ENCODE results near the gene SIGLEC8. TPM values are rescaled to one million over a fixed set of nuclear protein-coding genes. Genes with fewer than 3 reads are reported as not detected.
A peak's percentile ranks its signal among the peaks of the same experiment; 100 is the strongest.
"Not testable (repeated sequence)": the region's sequence is repeated elsewhere in the genome, so short reads cannot be mapped to it uniquely, and the experiment has no call there.

Gene SIGLEC8
- total RNA-seq, 2 experiments from 2014 or later = not detected

- POLR2A ChIA-PET = interaction anchor here (1.2 kb wide), 1 partner anchor 54 kb away, joined by 3 read pairs; no protein-coding TSS in a partner anchor
- no peaks in the 10 kb centered on the region for H3K4me1 Mint-ChIP-seq
- no peak overlapping the region for H3K27ac Mint-ChIP-seq
- CTCF ChIA-PET = interaction anchor here (0.6 to 1.7 kb wide), 3 partner anchors 10 to 154 kb away, joined by 3 to 6 read pairs (median 4); partner anchors contain the start of gene SIGLEC10
- H3K4me3 Mint-ChIP-seq = no peak overlapping the region
- no peak for DNase-seq
- H3K9me3 Mint-ChIP-seq = no peaks in the 10 kb centered on the region
- peaks cover 5% of the 10 kb centered on the region for H3K27me3 Mint-ChIP-seq
- no peaks in the 10 kb centered on the region for H3K36me3 Mint-ChIP-seq (ENCODE audit: low read depth)
Measured at GRCh38 chr19:51427201-51427600, 31.1 kb downstream of the SIGLEC8 start.

GRCh38 chr19:51422053-51422448 is 36.2 kb downstream of the SIGLEC8 start:
- Mint-ChIP-seq H3K4me3 (no peak overlapping the region), H3K4me1 (peaks cover 6% of the 10 kb centered on the region), H3K9me3 (no peaks in the 10 kb centered on the region), H3K36me3 (ENCODE audit: low read depth) (no peaks in the 10 kb centered on the region), H3K27me3 (peaks cover 14% of the 10 kb centered on the region), H3K27ac (no peak overlapping the region)
- POLR2A ChIA-PET = no interaction called here
- DNase-seq = peak; percentile 88
- CTCF ChIA-PET = interaction anchor here (0.5 to 1.8 kb wide), 13 partner anchors 12 to 394 kb away, joined by 3 to 7 read pairs (median 4); partner anchors contain the start of gene C19orf84

GRCh38 chr19:51421229-51422052 is 36.8 kb downstream of the SIGLEC8 start:
- Mint-ChIP-seq H3K4me1 (peaks cover 10% of the 10 kb centered on the region), H3K36me3 (ENCODE audit: low read depth) (no peaks in the 10 kb centered on the region), H3K4me3 (no peak overlapping the region), H3K9me3 (no peaks in the 10 kb centered on the region), H3K27ac (no peak overlapping the region), H3K27me3 (peaks cover 14% of the 10 kb centered on the region)
- ChIA-PET POLR2A (no interaction called here), CTCF (interaction anchor here (0.5 to 1.8 kb wide), 15 partner anchors 11 to 394 kb away, joined by 3 to 7 read pairs (median 4); partner anchors contain the start of gene C19orf84)
- no peak for DNase-seq

- H3K27me3 Mint-ChIP-seq = peaks cover 14% of the 10 kb centered on the region
Measured at GRCh38 chr19:51420511-51420910, 37.7 kb downstream of the SIGLEC8 start.

GRCh38 chr19:51418707-51419106 is 39.5 kb downstream of the SIGLEC8 start:
- Mint-ChIP-seq H3K36me3 (ENCODE audit: low read depth) (no peaks in the 10 kb centered on the region), H3K4me1 (peaks cover 10% of the 10 kb centered on the region), H3K4me3 (no peak overlapping the region), H3K27ac (no peak overlapping the region), H3K27me3 (peaks cover 14% of the 10 kb centered on the region), H3K9me3 (no peaks in the 10 kb centered on the region)
- DNase-seq = no peak
- POLR2A ChIA-PET = no interaction called here
- CTCF ChIA-PET = interaction anchor here (0.9 to 1.4 kb wide), 3 partner anchors 11 to 55 kb away, joined by 3 to 5 read pairs (median 3); no protein-coding TSS in a partner anchor

More at GRCh38 chr19:51420511-51420910, 37.7 kb downstream of the SIGLEC8 start:
- H3K27ac Mint-ChIP-seq; DNase-seq; H3K36me3 Mint-ChIP-seq (ENCODE audit: low read depth); H3K4me1 Mint-ChIP-seq; H3K9me3 Mint-ChIP-seq; H3K4me3 Mint-ChIP-seq: not testable (repeated sequence)
- POLR2A ChIA-PET = interaction anchor here (0.6 kb wide), 1 partner anchor 79 kb away, joined by 3 read pairs; no protein-coding TSS in a partner anchor
- CTCF ChIA-PET = interaction anchor here (0.6 to 1.8 kb wide), 6 partner anchors 11 to 81 kb away, joined by 3 to 7 read pairs (median 4); no protein-coding TSS in a partner anchor

GRCh38 chr19:51417810-51418157 is 40.5 kb downstream of the SIGLEC8 start:
- ChIA-PET POLR2A (interaction anchor here (0.8 kb wide), 1 partner anchor 138 kb away, joined by 3 read pairs; no protein-coding TSS in a partner anchor), CTCF (interaction anchor here (0.9 to 1.4 kb wide), 6 partner anchors 9 to 78 kb away, joined by 3 to 8 read pairs (median 3); no protein-coding TSS in a partner anchor)
- Mint-ChIP-seq H3K4me1 (peaks cover 10% of the 10 kb centered on the region), H3K4me3 (no peak overlapping the region), H3K9me3 (no peaks in the 10 kb centered on the region), H3K36me3 (ENCODE audit: low read depth) (no peaks in the 10 kb centered on the region), H3K27me3 (peaks cover 14% of the 10 kb centered on the region), H3K27ac (no peak overlapping the region)
- DNase-seq = no peak

- Mint-ChIP-seq H3K9me3 (no peaks in the 10 kb centered on the region), H3K36me3 (ENCODE audit: low read depth) (no peaks in the 10 kb centered on the region), H3K27ac (peak within 1 kb of the TSS; percentile 69), H3K4me1 (peaks cover 10% of the 10 kb centered on the region), H3K4me3 (no peak within 1 kb of the TSS), H3K27me3 (peaks cover 14% of the 10 kb centered on the region)
- peak; percentile 19 for DNase-seq
- ChIA-PET CTCF (interaction anchor here (0.6 to 1.4 kb wide), 7 partner anchors 9 to 78 kb away, joined by 3 to 8 read pairs (median 3); no protein-coding TSS in a partner anchor), POLR2A (interaction anchor here (0.8 kb wide), 1 partner anchor 137 kb away, joined by 3 read pairs; no protein-coding TSS in a partner anchor)
Measured at GRCh38 chr19:51417107-51417809, 41.0 kb downstream of the SIGLEC8 start, which contains the start of gene SIGLEC10. Gene SIGLEC10 (minus strand): TSS chr19:51417642. CDS start chr19:51417581, 61 bp downstream.

GRCh38 chr19:51416422-51416821 is 41.8 kb downstream of the SIGLEC8 start:
- H3K27me3 Mint-ChIP-seq = peaks cover 13% of the 10 kb centered on the region
- H3K4me1 Mint-ChIP-seq; H3K36me3 Mint-ChIP-seq (ENCODE audit: low read depth); H3K4me3 Mint-ChIP-seq; H3K27ac Mint-ChIP-seq; H3K9me3 Mint-ChIP-seq; DNase-seq: not testable (repeated sequence)
- POLR2A ChIA-PET = interaction anchor here (0.6 kb wide), 1 partner anchor 80 kb away, joined by 3 read pairs; no protein-coding TSS in a partner anchor
- CTCF ChIA-PET = interaction anchor here (1.3 kb wide), 1 partner anchor 9 kb away, joined by 8 read pairs; no protein-coding TSS in a partner anchor

- Mint-ChIP-seq H3K36me3 (ENCODE audit: low read depth) (no peaks in the 10 kb centered on the region), H3K4me1 (peaks cover 10% of the 10 kb centered on the region), H3K27me3 (peaks cover 6% of the 10 kb centered on the region), H3K9me3 (no peaks in the 10 kb centered on the region), H3K27ac (no peak overlapping the region), H3K4me3 (no peak overlapping the region)
- DNase-seq = no peak
- ChIA-PET POLR2A (no interaction called here), CTCF (interaction anchor here (1.0 kb wide), 1 partner anchor 57 kb away, joined by 3 read pairs; no protein-coding TSS in a partner anchor)
Measured at GRCh38 chr19:51415187-51415586, 43.1 kb downstream of the SIGLEC8 start.

- Mint-ChIP-seq H3K4me3 (no peak overlapping the region), H3K27me3 (no peaks in the 10 kb centered on the region), H3K27ac (no peak overlapping the region), H3K4me1 (peaks cover 5% of the 10 kb centered on the region), H3K9me3 (no peaks in the 10 kb centered on the region), H3K36me3 (ENCODE audit: low read depth) (no peaks in the 10 kb centered on the region)
- POLR2A ChIA-PET = no interaction called here
- CTCF ChIA-PET = interaction anchor here (0.9 kb wide), 1 partner anchor 11 kb away, joined by 3 read pairs; no protein-coding TSS in a partner anchor
- DNase-seq = no peak
Measured at GRCh38 chr19:51410950-51411748, 47.1 kb downstream of the SIGLEC8 start.

GRCh38 chr19:51407511-51408131 is 50.6 kb downstream of the SIGLEC8 start:
- ChIA-PET POLR2A (no interaction called here), CTCF (interaction anchor here (0.7 to 2.1 kb wide), 9 partner anchors 9 to 250 kb away, joined by 3 to 16 read pairs (median 4); partner anchors contain the start of gene SIGLEC10)
- H3K4me3 Mint-ChIP-seq = no peak overlapping the region
- H3K36me3 Mint-ChIP-seq (ENCODE audit: low read depth) = peaks cover 11% of the 10 kb centered on the region
- peaks cover 8% of the 10 kb centered on the region for H3K9me3 Mint-ChIP-seq
- H3K27ac Mint-ChIP-seq = no peak overlapping the region
- peaks cover 5% of the 10 kb centered on the region for H3K4me1 Mint-ChIP-seq
- no peaks in the 10 kb centered on the region for H3K27me3 Mint-ChIP-seq
- DNase-seq = peak; percentile 27
